ENCODE data around the gene DOLK.

DNA sequence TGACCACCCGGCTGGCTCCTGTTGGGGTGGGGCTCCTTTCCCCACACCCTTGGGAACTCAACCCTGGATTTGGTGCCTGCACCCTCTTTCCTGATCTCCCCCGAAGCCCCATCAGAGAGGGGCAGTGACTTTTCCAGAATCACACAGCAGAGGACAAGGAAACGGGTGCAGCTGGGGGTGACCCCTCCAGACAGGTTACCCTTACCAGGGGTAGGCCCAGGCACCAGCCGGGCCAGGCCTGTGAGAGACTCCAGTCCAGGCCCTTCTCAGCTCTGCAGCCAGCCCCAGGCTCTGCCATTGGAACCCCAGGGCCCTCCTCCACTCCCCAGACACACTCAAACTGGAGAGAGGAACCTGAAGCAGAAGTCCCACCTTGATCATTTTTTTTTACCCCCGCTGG lies 45.6 kb downstream of the DOLK start:
- TF ChIP-seq, protein P1, sequence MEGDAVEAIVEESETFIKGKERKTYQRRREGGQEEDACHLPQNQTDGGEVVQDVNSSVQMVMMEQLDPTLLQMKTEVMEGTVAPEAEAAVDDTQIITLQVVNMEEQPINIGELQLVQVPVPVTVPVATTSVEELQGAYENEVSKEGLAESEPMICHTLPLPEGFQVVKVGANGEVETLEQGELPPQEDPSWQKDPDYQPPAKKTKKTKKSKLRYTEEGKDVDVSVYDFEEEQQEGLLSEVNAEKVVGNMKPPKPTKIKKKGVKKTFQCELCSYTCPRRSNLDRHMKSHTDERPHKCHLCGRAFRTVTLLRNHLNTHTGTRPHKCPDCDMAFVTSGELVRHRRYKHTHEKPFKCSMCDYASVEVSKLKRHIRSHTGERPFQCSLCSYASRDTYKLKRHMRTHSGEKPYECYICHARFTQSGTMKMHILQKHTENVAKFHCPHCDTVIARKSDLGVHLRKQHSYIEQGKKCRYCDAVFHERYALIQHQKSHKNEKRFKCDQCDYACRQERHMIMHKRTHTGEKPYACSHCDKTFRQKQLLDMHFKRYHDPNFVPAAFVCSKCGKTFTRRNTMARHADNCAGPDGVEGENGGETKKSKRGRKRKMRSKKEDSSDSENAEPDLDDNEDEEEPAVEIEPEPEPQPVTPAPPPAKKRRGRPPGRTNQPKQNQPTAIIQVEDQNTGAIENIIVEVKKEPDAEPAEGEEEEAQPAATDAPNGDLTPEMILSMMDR (IDR thresholded peaks at IDR 0.05): no peak
- no peak for TF ChIP-seq POLR2A (IDR thresholded peaks at IDR 0.05)

Measured in body of pancreas (tissue), 4 donors.